GM10266 (cell line): ENCODE measurements around the gene TWNK.

Experiments
- DNase-seq: peaks from one replicate; pipeline ENCODE4 v3.0.0; 2012; ENCODE audit errors: extremely low spot score
- CTCF ChIP-seq: IDR thresholded peaks from 2 replicates; pipeline ENCODE4 v1.5.1; 2012; ENCODE audit warnings: mild to moderate bottlenecking, low read depth; ENCODE audit not compliant: control insufficient read depth, insufficient read depth; ENCODE audit errors: missing control alignments

Gene TWNK

GRCh38 chr10:100981178-100981772 lies 6.1 kb upstream of the TWNK start:
- TF ChIP-seq CTCF, result no peak
- DNase-seq, result no peak

GRCh38 chr10:100982916-100983830 lies 4.2 kb upstream of the TWNK start:
- TF ChIP-seq CTCF, result no peak
- DNase-seq, result no peak

GRCh38 chr10:100983868-100984671 lies 3.3 kb upstream of the TWNK start:
- no peak for TF ChIP-seq CTCF
- no peak for DNase-seq

- DNase-seq, result no peak
- TF ChIP-seq CTCF, result no peak
These were observed 2.6 kb upstream of the TWNK start for GRCh38 chr10:100984672-100985177.

GRCh38 chr10:100985336-100985735 lies 2.0 kb upstream of the TWNK start:
- TF ChIP-seq CTCF, result no peak
- no peak for DNase-seq

GRCh38 chr10:100986623-100986951 lies 756 bp upstream of the TWNK start:
- DNase-seq, result no peak
- TF ChIP-seq CTCF, result no peak
